Measurements from ENCODE around the gene ACP7.

The ACP7 gene

DNA sequence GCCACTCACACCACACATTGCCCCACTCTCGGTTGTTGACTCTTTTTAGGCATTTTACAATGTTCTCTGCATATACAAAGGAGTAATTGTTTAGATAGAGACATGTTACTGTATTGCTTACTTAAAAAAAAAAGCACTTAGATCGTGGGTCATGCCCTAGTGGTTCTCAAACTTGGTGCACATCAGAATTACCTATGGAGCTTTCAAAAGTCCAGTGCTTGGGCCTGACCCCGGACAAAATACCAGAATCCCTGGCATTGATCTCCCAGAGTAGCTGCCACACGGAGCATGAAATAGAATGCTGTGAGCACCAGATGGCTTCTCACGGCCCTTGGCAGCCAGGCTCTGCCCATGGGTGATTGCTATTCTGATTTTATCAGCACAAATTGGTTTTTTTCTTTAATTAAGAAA lies 20.0 kb downstream of the ACP7 start:
- DNase-seq (ENCODE audit: low read depth), result no peak
- no peak for TF ChIP-seq CTCF (IDR thresholded peaks at IDR 0.05; ENCODE audit: low read length, missing control alignments)
- no peak overlapping the region for H3K4me3 ChIP-seq (replicated peaks; ENCODE audit: low read depth, low read length)

GRCh38 chr19:39106194-39106593 lies 22.0 kb downstream of the ACP7 start:
- no peak for TF ChIP-seq CTCF (IDR thresholded peaks at IDR 0.05; ENCODE audit: low read length, missing control alignments)
- no peak for DNase-seq (ENCODE audit: low read depth)

DNA sequence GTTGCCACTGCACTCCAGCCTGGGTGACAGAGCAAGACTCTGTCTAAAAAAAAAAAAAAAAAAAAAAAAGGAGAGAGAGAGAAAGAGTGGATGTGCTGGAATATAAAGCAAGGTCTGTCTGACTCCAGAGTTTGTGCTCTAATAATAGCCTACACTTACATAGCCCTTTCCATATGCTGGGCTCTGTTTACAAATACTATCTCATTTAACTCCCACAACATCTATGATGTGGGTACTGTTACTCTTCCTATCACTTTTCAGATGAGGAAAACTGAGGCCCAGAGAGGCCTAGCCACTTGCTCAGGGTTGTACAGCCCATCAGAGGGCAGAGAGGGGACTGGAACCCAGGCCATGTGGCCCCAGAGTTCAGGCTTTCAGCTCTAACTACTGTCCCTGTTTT lies 25.5 kb downstream of the ACP7 start:
- no peak for DNase-seq (ENCODE audit: low read depth)
- TF ChIP-seq CTCF (IDR thresholded peaks at IDR 0.05; ENCODE audit: low read length, missing control alignments), result no peak
- H3K4me3 ChIP-seq (replicated peaks; ENCODE audit: low read depth, low read length), result no peak overlapping the region

More at GRCh38 chr19:39106194-39106593, 22.0 kb downstream of the ACP7 start:
- H3K4me3 ChIP-seq (replicated peaks; ENCODE audit: low read depth, low read length), result no peak overlapping the region

DNA sequence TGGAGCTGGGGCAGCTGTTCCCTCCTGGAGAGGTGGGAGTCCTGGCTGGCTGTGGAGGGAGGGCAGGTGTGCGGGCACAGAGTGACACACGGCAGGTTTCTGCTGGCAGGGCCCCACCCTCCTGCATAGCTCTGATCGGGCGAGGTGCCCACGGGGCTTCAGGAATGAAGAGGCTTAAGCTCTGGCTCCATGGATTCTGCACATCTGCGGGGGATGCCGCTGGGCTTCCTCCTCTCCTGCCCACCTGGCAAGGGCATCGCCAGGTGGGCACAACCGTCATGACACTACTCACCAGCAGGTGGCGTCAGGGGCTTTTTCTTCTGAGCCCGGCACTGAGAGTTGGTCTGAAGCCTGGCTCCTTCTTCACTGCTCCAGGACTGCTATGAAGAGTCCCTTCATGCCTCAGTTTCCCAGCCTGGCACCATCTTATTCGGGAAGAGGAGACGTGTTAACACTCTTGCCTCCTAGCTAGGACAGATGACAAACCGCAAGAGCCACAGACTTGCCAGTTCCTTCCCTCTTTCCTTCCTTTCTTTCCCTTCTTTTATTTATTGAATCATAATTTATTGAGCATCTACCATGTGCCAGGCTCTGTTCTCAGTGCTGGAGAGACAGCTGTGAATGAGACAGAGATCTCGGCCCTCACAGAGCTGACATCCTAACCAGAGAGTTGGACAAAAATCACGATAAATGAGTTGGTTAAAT lies 26.2 kb downstream of the ACP7 start:
- DNase-seq (ENCODE audit: low read depth), result peak; percentile 39
- H3K4me3 ChIP-seq (replicated peaks; ENCODE audit: low read depth, low read length), result no peak overlapping the region
- TF ChIP-seq CTCF (IDR thresholded peaks at IDR 0.05; ENCODE audit: low read length, missing control alignments), result peak; percentile 75

GRCh38 chr19:39111593-39112199 lies 27.5 kb downstream of the ACP7 start:
- no peak for TF ChIP-seq CTCF (IDR thresholded peaks at IDR 0.05; ENCODE audit: low read length, missing control alignments)
- no peak overlapping the region for H3K4me3 ChIP-seq (replicated peaks; ENCODE audit: low read depth, low read length)
- no peak for DNase-seq (ENCODE audit: low read depth)

DNA sequence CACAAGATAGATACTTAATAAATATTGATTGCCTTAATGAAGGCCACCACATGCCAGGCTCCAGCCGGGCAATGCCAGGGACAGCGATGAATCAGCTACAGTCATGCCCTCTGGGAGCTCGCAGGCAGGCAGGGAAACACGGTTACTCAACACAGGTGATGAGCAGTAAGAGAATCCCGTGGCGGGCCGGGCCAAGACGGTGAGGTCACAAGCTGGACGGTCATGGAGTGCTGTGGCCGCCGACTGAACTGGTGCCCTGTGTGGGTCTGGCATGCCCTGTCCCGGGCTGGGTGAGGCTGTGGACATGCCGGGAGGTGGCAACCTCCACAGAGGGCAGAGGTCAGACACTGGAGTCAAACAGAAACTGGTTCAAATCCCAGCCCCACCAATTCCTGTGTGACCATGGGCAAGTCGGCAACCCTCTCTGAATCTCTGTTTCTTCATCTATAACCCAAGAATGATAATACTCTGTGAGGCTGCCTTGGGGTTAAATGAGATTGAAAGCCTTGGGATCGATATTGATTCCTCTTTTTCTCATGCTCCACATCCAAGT lies 28.2 kb downstream of the ACP7 start:
- DNase-seq (ENCODE audit: low read depth), result no peak
- TF ChIP-seq CTCF (IDR thresholded peaks at IDR 0.05; ENCODE audit: low read length, missing control alignments), result no peak
- H3K4me3 ChIP-seq (replicated peaks; ENCODE audit: low read depth, low read length), result no peak overlapping the region

Measured in fibroblast of pulmonary artery (primary cell).